Ovary (tissue), 3 donors: ENCODE measurements around the gene SLC35E3.
"Not testable (repeated sequence)": the region's sequence is repeated elsewhere in the genome, so short reads cannot be mapped to it uniquely, and the experiment has no call there.

ENCODE experiments used
- EP300 ChIP-seq: sonication (generic); formaldehyde crosslinking; IDR thresholded peaks from one replicate; pipeline ENCODE4 v1.6.1; 2017; ENCODE audit warnings: antibody characterized with exemption
- TF ChIP-seq, protein P1 (sequence below), 3 donors: fragments of 450-650 bp in 2 of 3; fragments of 200-600 bp in 1 of 3; IDR thresholded peaks; one replicate each; pipeline versions ENCODE4 v1.5.1 to v1.8.0; 2016 to 2022; ENCODE audit warnings: antibody characterized with exemption in 3 of 3, mild to moderate bottlenecking in 1 of 3
- donor health status: DM: no; HTN: no; CAD: no.

- TF ChIP-seq, protein P1, sequence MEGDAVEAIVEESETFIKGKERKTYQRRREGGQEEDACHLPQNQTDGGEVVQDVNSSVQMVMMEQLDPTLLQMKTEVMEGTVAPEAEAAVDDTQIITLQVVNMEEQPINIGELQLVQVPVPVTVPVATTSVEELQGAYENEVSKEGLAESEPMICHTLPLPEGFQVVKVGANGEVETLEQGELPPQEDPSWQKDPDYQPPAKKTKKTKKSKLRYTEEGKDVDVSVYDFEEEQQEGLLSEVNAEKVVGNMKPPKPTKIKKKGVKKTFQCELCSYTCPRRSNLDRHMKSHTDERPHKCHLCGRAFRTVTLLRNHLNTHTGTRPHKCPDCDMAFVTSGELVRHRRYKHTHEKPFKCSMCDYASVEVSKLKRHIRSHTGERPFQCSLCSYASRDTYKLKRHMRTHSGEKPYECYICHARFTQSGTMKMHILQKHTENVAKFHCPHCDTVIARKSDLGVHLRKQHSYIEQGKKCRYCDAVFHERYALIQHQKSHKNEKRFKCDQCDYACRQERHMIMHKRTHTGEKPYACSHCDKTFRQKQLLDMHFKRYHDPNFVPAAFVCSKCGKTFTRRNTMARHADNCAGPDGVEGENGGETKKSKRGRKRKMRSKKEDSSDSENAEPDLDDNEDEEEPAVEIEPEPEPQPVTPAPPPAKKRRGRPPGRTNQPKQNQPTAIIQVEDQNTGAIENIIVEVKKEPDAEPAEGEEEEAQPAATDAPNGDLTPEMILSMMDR (IDR thresholded peaks at IDR 0.05) = not testable (repeated sequence)
- not testable (repeated sequence) for TF ChIP-seq EP300
These were observed 57.1 kb downstream of the SLC35E3 start for GRCh38 chr12:68802911-68803651.
